Calu3 (cell line): ENCODE data around the gene WEE1. TPM values are rescaled to one million over a fixed set of nuclear protein-coding genes. Genes with fewer than 3 reads are reported as not detected.
A peak's percentile ranks its signal among the peaks of the same experiment; 100 is the strongest.

ENCODE experiments used
- BruUV-seq: library from RNA; stranded (reverse); fragments of 400-500 nt; replicated peaks from 2 replicates; lab custom pipeline; 2021; lab: Mats Ljungman, UMichigan
- CTCF ChIA-PET: fragments of 300-600 bp; sonication (Branson Sonifier 250); formaldehyde crosslinking; loops from one replicate; lab custom pipeline; 2022; ENCODE audit warnings: antibody characterized with exemption; lab: Charles Lee
- DNase-seq: peaks from one replicate; pipeline ENCODE4 v3.0.0; 2022
- H3K27ac Mint-ChIP-seq: one replicate; pipeline ENCODE4 v1.8.0; 2022; ENCODE audit warnings: mixed read lengths; ENCODE audit not compliant: unreplicated experiment
- H3K27me3 Mint-ChIP-seq: one replicate; pipeline ENCODE4 v1.8.0; 2022; ENCODE audit warnings: mixed read lengths; ENCODE audit not compliant: unreplicated experiment
- H3K36me3 Mint-ChIP-seq: one replicate; pipeline ENCODE4 v1.8.0; 2022; ENCODE audit warnings: mild to moderate bottlenecking, moderate library complexity, mixed read lengths; ENCODE audit not compliant: insufficient read depth, unreplicated experiment
- H3K4me1 Mint-ChIP-seq: one replicate; pipeline ENCODE4 v1.8.0; 2022; ENCODE audit warnings: mild to moderate bottlenecking, low read depth, mixed read lengths; ENCODE audit not compliant: unreplicated experiment
- H3K4me3 Mint-ChIP-seq: one replicate; pipeline ENCODE4 v1.8.0; 2022; ENCODE audit warnings: mild to moderate bottlenecking, low read depth, moderate library complexity, mixed read lengths; ENCODE audit not compliant: unreplicated experiment
- H3K9me3 Mint-ChIP-seq: one replicate; pipeline ENCODE4 v1.8.0; 2022; ENCODE audit warnings: low read depth, mixed read lengths; ENCODE audit not compliant: unreplicated experiment
- CTCF ChIP-seq: fragments of 200-600 bp; IDR thresholded peaks from one replicate; pipeline ENCODE4 v1.8.0; 2022; ENCODE audit warnings: antibody characterized with exemption; ENCODE audit not compliant: unreplicated experiment
- intact Hi-C: fragments of 100-400 bp; cut with micrococcal nuclease; formaldehyde crosslinking; loops from one replicate; pipeline ENCODE4 v1.10.0; 2022; ENCODE audit not compliant: unreplicated experiment
- total RNA-seq: library from RNA; stranded (reverse); gene quantifications from 2 replicates; pipeline ENCODE4 v1.2.3, GENCODE V29; 2022

WEE1 gene
- total RNA-seq, 1 experiment from 2014 or later = 53.6 TPM

- Mint-ChIP-seq H3K36me3 (peaks cover 22% of the 10 kb centered on the region), H3K27ac (peak overlapping the region; percentile 93), H3K27me3 (no peaks in the 10 kb centered on the region), H3K9me3 (peaks cover 2% of the 10 kb centered on the region), H3K4me3 (peak overlapping the region; percentile 72), H3K4me1 (peaks cover 33% of the 10 kb centered on the region)
- peak; percentile 87 for TF ChIP-seq CTCF
- intact Hi-C loops = loop anchor here (1.0 to 10.0 kb wide), 4 partner anchors 37 to 361 kb away; partner anchors contain the start of gene SWAP70
- BruUV-seq = TSS peak; percentile 73
- CTCF ChIA-PET = interaction anchor here (0.6 to 2.2 kb wide), 10 partner anchors 13 to 146 kb away, joined by 3 to 16 read pairs (median 4); no protein-coding TSS in a partner anchor
- DNase-seq = peak; percentile 94
These were observed 40.6 kb downstream of the WEE1 start for GRCh38 chr11:9613830-9614762.

- intact Hi-C loops = loop anchor here (10.0 kb wide), 1 partner anchor 360 kb away; no protein-coding TSS in a partner anchor
These were observed 41.6 kb downstream of the WEE1 start for GRCh38 chr11:9615031-9615451.

GRCh38 chr11:9616042-9616675 lies 42.7 kb downstream of the WEE1 start:
- Mint-ChIP-seq H3K27me3 (no peaks in the 10 kb centered on the region), H3K4me3 (no peak overlapping the region), H3K9me3 (peaks cover 2% of the 10 kb centered on the region), H3K4me1 (peaks cover 27% of the 10 kb centered on the region), H3K27ac (no peak overlapping the region), H3K36me3 (peaks cover 17% of the 10 kb centered on the region)
- intact Hi-C loops = loop anchor here (10.0 kb wide), 1 partner anchor 359 kb away; no protein-coding TSS in a partner anchor
- CTCF ChIA-PET = no interaction called here
- DNase-seq = no peak
- no peak for TF ChIP-seq CTCF
- no TSS peak for BruUV-seq

More at GRCh38 chr11:9615031-9615451, 41.6 kb downstream of the WEE1 start:
- BruUV-seq = no TSS peak
- peaks cover 33% of the 10 kb centered on the region for H3K4me1 Mint-ChIP-seq
- CTCF ChIA-PET = no interaction called here
- no peak overlapping the region for H3K27ac Mint-ChIP-seq
- no peak for TF ChIP-seq CTCF
- peak overlapping the region; percentile 72 for H3K4me3 Mint-ChIP-seq
- peaks cover 17% of the 10 kb centered on the region for H3K36me3 Mint-ChIP-seq
- no peaks in the 10 kb centered on the region for H3K27me3 Mint-ChIP-seq
- no peak for DNase-seq
- H3K9me3 Mint-ChIP-seq = peaks cover 2% of the 10 kb centered on the region

- H3K4me1 Mint-ChIP-seq = peaks cover 22% of the 10 kb centered on the region
- CTCF ChIA-PET = no interaction called here
- no peak for DNase-seq
- intact Hi-C loops = loop anchor here (10.0 kb wide), 1 partner anchor 358 kb away; no protein-coding TSS in a partner anchor
- H3K27ac Mint-ChIP-seq = no peak overlapping the region
- BruUV-seq = no TSS peak
- H3K4me3 Mint-ChIP-seq = no peak overlapping the region
- no peaks in the 10 kb centered on the region for H3K27me3 Mint-ChIP-seq
- H3K36me3 Mint-ChIP-seq = peaks cover 17% of the 10 kb centered on the region
- no peak for TF ChIP-seq CTCF
- H3K9me3 Mint-ChIP-seq = no peaks in the 10 kb centered on the region
These were observed 43.4 kb downstream of the WEE1 start for GRCh38 chr11:9616858-9617257.
